Panc1 (cell line): ENCODE results near the gene CHST14.

ENCODE experiments used
- POLR2AphosphoS5 ChIP-seq: IDR thresholded peaks from 2 replicates; pipeline ENCODE4 v1.6.1; 2012; ENCODE audit warnings: mild to moderate bottlenecking, low read depth, low read length, moderate library complexity
- SIN3A ChIP-seq: IDR thresholded peaks from 2 replicates; pipeline ENCODE4 v1.6.1; 2012; ENCODE audit warnings: low read depth, mild to moderate bottlenecking, low read length, moderate library complexity, borderline replicate concordance; ENCODE audit not compliant: insufficient read depth

GRCh38 chr15:40436892-40437751, 33.7 kb upstream of the CHST14 start:
- TF ChIP-seq POLR2AphosphoS5 (no peak), SIN3A (no peak)
